Femur (tissue), 1 donor: ENCODE data around the gene B9D1.

ENCODE experiments used
- DNase-seq: peaks from one replicate; pipeline ENCODE4 v3.0.0-alpha.2; 2017

B9D1 gene

GRCh38 chr17:19388791-19389785 is 26.6 kb upstream of the B9D1 start:
- DNase-seq: peak; percentile 21

GRCh38 chr17:19387921-19388521 is 25.5 kb upstream of the B9D1 start:
- DNase-seq: no peak

DNA sequence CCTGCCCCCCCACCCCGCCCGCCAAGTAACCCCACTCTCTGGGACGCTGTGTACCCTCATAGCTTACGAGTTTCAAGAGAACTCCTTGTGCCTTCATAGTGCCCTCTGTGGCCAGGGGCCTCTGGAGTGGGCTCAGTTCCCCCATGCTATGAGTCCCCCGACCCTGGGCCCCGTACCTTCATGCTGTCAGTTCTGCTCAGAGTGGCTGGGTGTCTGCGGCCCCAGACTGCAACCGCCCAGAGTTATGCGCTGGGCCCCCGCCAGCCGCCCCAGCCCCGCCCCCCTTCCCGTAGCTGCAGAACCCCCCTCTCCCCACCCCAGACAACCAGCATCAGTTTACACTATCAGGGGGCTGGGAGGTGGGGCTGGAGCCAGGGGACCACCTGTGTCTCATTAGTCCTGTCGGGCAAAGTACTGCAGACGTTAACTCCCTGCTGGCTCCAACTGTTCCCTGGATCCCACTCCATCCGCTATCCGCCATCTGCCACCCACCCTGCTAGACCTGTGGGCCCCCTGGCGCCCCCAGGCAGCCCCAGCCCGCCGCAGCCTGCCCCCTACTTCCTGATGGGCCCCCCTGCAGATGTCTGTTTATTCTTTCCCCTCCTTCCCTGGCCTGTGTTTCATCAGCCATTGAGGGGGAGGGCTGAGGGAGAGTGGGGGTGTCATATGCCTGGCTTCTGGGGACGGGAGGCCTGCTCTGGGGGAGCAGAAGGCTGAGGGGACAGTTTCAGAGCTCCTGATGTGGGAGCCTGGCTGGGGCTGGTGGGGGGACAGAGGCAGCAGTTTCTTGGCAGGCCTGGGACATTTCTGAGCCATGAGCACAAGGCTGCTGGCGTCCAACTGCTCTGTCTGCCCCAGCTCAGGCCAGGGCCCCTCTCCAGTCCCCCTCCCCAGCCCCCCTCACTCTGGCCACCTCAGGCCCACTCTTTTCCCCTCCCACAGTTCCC is 24.7 kb upstream of the B9D1 start, which contains the start of gene MFAP4:
MFAP4 (minus strand) TSS at position 217 of the 947 bp plus-strand sequence; CDS start at position 182, 35 bp downstream.
- DNase-seq: peak; percentile 95

DNA sequence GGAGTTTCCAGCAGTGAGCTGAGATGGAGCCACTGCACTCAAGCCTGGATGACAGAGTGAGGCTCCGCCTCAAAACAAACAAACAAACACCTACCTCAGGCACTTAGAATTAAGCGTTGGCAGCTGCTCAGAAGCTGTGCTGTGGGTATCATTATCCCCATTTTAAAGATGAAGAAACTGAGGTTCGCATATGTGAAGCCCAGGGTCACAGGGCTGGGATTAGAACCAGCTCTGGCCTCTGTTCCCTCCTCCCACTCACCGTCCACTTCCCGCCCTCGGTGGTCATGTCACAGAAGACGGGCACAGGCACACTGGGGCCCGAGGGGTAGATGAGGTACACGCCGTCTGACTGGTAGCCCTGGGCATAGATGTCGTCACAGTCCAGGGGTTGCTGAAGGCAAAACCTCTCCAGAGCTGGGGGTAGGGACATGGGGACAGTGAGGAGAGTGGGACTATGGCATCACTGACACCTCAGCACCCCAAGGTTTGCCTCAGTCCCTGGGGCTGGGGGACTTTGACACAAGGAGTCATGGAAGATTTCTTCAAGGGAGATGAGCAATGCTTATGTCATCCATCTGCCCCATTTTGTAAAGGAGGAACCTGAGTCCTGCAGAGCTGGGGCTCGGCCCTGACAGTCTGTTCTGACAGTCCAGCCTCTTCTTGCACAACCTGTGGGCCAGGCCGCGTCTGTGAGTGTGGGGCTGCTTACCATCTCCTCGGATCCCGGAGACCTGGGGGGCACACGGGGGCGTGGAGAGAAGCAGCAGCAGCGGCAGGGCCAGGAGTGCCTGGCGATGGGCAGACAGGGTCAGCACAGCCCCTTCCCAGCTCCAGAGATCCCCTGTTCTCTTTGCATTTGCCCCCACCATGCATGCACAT is 23.8 kb upstream of the B9D1 start:
- peak; percentile 63 for DNase-seq

GRCh38 chr17:19385521-19385983 is 23.0 kb upstream of the B9D1 start:
- peak; percentile 39 for DNase-seq

- DNase-seq: peak; percentile 94
Observed at GRCh38 chr17:19384723-19385391, 22.3 kb upstream of the B9D1 start.

- peak; percentile 55 for DNase-seq
Observed at GRCh38 chr17:19383681-19384470, 21.4 kb upstream of the B9D1 start.

GRCh38 chr17:19382531-19383444 is 20.3 kb upstream of the B9D1 start:
- peak; percentile 18 for DNase-seq

DNA sequence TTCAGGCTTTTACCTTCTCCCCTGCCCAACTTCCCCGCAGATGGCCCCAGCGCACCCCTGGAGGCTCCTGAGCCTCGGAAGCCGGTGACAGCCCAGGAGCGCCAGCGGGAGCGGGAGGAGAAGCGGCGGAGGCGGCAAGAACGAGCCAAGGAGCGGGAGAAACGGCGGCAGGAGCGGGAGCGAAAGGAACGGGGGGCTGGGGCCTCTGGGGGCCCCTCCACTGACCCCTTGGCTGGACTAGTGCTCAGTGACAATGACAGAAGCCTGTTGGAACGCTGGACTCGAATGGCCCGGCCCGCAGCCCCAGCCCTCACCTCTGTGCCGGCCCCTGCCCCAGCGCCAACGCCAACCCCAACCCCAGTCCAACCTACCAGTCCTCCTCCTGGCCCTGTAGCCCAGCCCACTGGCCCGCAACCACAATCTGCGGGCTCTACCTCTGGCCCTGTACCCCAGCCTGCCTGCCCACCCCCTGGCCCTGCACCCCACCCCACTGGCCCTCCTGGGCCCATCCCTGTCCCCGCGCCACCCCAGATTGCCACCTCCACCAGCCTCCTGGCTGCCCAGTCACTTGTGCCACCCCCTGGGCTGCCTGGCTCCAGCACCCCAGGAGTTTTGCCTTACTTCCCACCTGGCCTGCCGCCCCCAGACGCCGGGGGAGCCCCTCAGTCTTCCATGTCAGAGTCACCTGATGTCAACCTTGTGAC is 19.4 kb upstream of the B9D1 start:
- DNase-seq: peak; percentile 26

DNA sequence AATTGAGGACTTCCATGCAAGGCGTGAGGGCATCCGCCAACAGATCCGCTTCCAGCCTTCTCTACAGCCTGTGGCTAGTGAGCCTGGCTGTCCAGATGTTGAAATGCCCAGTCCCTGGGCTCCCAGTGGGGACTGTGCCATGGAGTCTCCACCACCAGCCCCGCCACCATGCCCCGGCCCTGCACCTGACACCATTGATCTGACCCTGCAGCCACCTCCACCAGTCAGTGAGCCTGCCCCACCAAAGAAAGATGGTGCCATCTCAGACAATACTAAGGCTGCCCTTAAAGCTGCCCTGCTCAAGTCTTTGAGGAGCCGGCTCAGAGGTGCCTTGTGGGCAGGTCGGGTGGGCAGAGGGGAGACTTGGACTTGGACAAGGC is 18.8 kb upstream of the B9D1 start:
- no peak for DNase-seq

DNA sequence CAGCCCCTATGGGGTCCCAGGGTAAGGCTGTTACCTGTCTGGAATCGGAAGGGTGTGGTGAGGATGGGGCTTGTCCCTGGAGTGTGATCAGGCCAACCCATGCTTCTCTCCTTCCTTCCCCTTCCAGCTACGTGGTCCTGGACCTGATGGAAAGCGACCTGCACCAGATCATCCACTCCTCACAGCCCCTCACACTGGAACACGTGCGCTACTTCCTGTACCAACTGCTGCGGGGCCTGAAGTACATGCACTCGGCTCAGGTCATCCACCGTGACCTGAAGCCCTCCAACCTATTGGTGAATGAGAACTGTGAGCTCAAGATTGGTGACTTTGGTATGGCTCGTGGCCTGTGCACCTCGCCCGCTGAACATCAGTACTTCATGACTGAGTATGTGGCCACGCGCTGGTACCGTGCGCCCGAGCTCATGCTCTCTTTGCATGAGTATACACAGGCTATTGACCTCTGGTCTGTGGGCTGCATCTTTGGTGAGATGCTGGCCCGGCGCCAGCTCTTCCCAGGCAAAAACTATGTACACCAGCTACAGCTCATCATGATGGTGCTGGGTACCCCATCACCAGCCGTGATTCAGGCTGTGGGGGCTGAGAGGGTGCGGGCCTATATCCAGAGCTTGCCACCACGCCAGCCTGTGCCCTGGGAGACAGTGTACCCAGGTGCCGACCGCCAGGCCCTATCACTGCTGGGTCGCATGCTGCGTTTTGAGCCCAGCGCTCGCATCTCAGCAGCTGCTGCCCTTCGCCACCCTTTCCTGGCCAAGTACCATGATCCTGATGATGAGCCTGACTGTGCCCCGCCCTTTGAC is 18.2 kb upstream of the B9D1 start:
- no peak for DNase-seq

- DNase-seq: no peak
Observed at GRCh38 chr17:19379361-19380065, 17.0 kb upstream of the B9D1 start.

- no peak for DNase-seq
Observed at GRCh38 chr17:19378416-19379360, 16.2 kb upstream of the B9D1 start, which contains the start of gene MAPK7. Gene MAPK7, plus strand, starts transcription at chr17:19378498. Its CDS starts 403 bp downstream, at chr17:19378901.

- peak; percentile 100 for DNase-seq
Observed at GRCh38 chr17:19377602-19378415, 15.3 kb upstream of the B9D1 start.

- DNase-seq: no peak
Observed at GRCh38 chr17:19376811-19377210, 14.3 kb upstream of the B9D1 start.
